Activated B cell treated with CpG ODN at 0.5 μM for 24 hours (primary cell): ENCODE measurements around the gene NMNAT3. TPM values are rescaled to one million over a fixed set of nuclear protein-coding genes. Genes with fewer than 3 reads are reported as not detected.
"Not testable (repeated sequence)": the region's sequence is repeated elsewhere in the genome, so short reads cannot be mapped to it uniquely, and the experiment has no call there.

Source experiments
- ATAC-seq: fragments of 200-7000 bp; cut with Tn5 transposase; one replicate; pipeline ENCODE4 v1.10.0; 2021; ENCODE audit warnings: low read depth, mild to moderate bottlenecking, moderate library complexity
- CTCF ChIA-PET: fragments of 350-600 bp; sonication (Branson Sonifier 250); formaldehyde crosslinking; loops from one replicate; lab custom pipeline; 2021; ENCODE audit warnings: antibody characterized with exemption; lab: Charles Lee
- POLR2A ChIA-PET: fragments of 350-600 bp; sonication (Branson Sonifier 250); formaldehyde crosslinking; loops from one replicate; lab custom pipeline; 2021; ENCODE audit warnings: antibody characterized with exemption; lab: Charles Lee
- DNase-seq: peaks from one replicate; pipeline ENCODE4 v3.0.0; 2022
- H3K27ac Mint-ChIP-seq: one replicate; pipeline ENCODE4 v1.8.0; 2020; ENCODE audit warnings: mixed read lengths
- H3K27me3 Mint-ChIP-seq: one replicate; pipeline ENCODE4 v1.8.0; 2021; ENCODE audit warnings: mixed read lengths
- H3K36me3 Mint-ChIP-seq: one replicate; pipeline ENCODE4 v1.8.0; 2021; ENCODE audit warnings: low read depth, mixed read lengths
- H3K4me1 Mint-ChIP-seq: one replicate; pipeline ENCODE4 v1.8.0; 2021; ENCODE audit warnings: mixed read lengths
- H3K4me3 Mint-ChIP-seq: one replicate; pipeline ENCODE4 v1.8.0; 2020; ENCODE audit warnings: mild to moderate bottlenecking, mixed read lengths
- H3K9me3 Mint-ChIP-seq: one replicate; pipeline ENCODE4 v1.8.0; 2020; ENCODE audit warnings: mixed read lengths
- intact Hi-C: fragments of 100-400 bp; cut with micrococcal nuclease; formaldehyde crosslinking; loops from one replicate; pipeline ENCODE4 v1.15.1; 2024
- total RNA-seq: library from RNA; stranded (reverse); gene quantifications from 2 replicates; pipeline ENCODE4 v1.2.3, GENCODE V29; 2022
- TF ChIP-seq, protein P1 (sequence below): fragments of 200-600 bp; IDR thresholded peaks from one replicate; pipeline ENCODE4 v1.8.0; 2022; ENCODE audit warnings: antibody characterized with exemption, mild to moderate bottlenecking

NMNAT3 gene
- total RNA-seq, 1 donor from 2014 or later: 1.1 TPM

GRCh38 chr3:139608108-139608380 is 69.7 kb downstream of the NMNAT3 start:
- Mint-ChIP-seq H3K4me3 (no peak overlapping the region), H3K36me3 (no peaks in the 10 kb centered on the region), H3K4me1 (no peaks in the 10 kb centered on the region), H3K9me3 (no peaks in the 10 kb centered on the region), H3K27me3 (no peaks in the 10 kb centered on the region), H3K27ac (no peak overlapping the region)
- TF ChIP-seq, protein P1, sequence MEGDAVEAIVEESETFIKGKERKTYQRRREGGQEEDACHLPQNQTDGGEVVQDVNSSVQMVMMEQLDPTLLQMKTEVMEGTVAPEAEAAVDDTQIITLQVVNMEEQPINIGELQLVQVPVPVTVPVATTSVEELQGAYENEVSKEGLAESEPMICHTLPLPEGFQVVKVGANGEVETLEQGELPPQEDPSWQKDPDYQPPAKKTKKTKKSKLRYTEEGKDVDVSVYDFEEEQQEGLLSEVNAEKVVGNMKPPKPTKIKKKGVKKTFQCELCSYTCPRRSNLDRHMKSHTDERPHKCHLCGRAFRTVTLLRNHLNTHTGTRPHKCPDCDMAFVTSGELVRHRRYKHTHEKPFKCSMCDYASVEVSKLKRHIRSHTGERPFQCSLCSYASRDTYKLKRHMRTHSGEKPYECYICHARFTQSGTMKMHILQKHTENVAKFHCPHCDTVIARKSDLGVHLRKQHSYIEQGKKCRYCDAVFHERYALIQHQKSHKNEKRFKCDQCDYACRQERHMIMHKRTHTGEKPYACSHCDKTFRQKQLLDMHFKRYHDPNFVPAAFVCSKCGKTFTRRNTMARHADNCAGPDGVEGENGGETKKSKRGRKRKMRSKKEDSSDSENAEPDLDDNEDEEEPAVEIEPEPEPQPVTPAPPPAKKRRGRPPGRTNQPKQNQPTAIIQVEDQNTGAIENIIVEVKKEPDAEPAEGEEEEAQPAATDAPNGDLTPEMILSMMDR: no peak
- intact Hi-C loops: no loop called here
- CTCF ChIA-PET: no interaction called here
- DNase-seq: no peak
- ATAC-seq: no peak
- POLR2A ChIA-PET: no interaction called here

DNA sequence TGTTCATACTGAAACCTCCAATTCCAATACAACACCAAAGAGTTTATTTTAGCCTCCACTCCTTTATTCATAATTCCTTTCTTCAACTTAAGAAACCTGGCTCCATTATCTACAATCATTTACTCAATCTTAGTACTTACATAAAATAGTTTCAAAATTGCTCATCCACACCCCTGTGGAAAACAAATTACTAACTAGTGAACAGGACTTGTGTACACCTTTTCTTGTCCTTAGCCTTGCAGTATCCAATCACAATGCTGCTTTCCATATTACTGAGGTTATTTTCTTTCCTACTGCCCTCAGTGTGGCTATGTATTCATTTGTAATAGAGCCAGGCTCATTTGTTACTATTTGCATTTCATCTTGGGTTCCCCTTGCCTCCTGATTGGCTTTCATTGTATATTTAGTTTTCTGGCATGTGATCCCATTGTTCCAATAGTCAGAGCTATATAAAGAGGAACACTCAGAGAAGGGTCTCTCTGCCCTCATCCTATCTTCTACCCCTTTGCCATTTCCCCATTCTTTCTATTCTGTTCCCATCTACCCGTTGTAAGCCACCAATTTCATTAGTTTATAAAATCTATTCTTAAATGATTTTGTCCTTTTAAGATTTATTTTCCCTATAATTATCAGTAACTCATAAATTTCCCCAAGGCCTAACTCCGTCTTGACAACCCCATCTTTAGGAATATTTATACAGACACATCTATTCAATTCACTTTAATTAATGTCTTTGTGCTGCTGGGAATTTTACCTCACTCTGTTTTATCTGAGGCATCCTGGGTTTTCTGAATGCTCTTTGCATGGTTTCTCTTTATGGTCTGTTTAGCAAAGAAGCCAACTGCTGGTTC is 70.3 kb downstream of the NMNAT3 start:
- no peak overlapping the region for H3K4me3 Mint-ChIP-seq
- DNase-seq: no peak

DNA sequence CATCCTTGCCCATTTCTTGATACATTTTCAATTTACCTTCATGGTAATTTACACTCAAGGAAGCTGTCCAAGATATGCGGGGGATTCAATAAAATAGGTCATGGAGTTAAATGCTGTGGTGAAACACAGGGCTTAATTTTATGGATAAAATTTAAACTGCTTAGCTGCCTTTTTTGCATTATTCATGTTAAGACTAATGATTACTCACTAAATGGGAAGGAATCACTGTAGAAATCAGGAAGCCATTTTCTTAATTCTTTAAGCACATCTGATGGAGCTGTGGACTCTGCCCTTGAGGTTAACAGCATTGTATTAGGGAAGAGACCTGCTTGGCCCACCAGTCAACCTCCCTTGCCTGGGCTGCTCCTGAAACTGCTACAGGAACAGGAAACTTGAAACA is 75.8 kb downstream of the NMNAT3 start:
- DNase-seq (no peak), ATAC-seq (no peak)
- Mint-ChIP-seq H3K27ac (no peak overlapping the region), H3K36me3 (no peaks in the 10 kb centered on the region), H3K9me3 (no peaks in the 10 kb centered on the region), H3K4me3 (no peak overlapping the region), H3K27me3 (no peaks in the 10 kb centered on the region), H3K4me1 (no peaks in the 10 kb centered on the region)
- intact Hi-C loops: no loop called here
- TF ChIP-seq, protein P1: no peak
- CTCF ChIA-PET: no interaction called here
- POLR2A ChIA-PET: no interaction called here

More for the DNA sequence above, 70.3 kb downstream of the NMNAT3 start:
- intact Hi-C loops: no loop called here
- ChIA-PET CTCF (no interaction called here), POLR2A (no interaction called here)
- no peak overlapping the region for H3K27ac Mint-ChIP-seq
- TF ChIP-seq, protein P1: no peak
- H3K27me3 Mint-ChIP-seq: no peaks in the 10 kb centered on the region
- ATAC-seq: no peak
- no peaks in the 10 kb centered on the region for H3K9me3 Mint-ChIP-seq
- H3K4me1 Mint-ChIP-seq: no peaks in the 10 kb centered on the region
- H3K36me3 Mint-ChIP-seq: no peaks in the 10 kb centered on the region

GRCh38 chr3:139601191-139601961 is 76.4 kb downstream of the NMNAT3 start:
- Mint-ChIP-seq H3K27me3 (no peaks in the 10 kb centered on the region), H3K4me3 (no peak overlapping the region), H3K9me3 (no peaks in the 10 kb centered on the region), H3K36me3 (no peaks in the 10 kb centered on the region), H3K27ac (no peak overlapping the region), H3K4me1 (no peaks in the 10 kb centered on the region)
- TF ChIP-seq, protein P1: no peak
- ChIA-PET POLR2A (no interaction called here), CTCF (no interaction called here)
- ATAC-seq (no peak), DNase-seq (no peak)
- intact Hi-C loops: no loop called here

GRCh38 chr3:139597947-139598346 is 79.8 kb downstream of the NMNAT3 start:
- POLR2A ChIA-PET: no interaction called here
- Mint-ChIP-seq H3K27ac (no peak overlapping the region), H3K4me3 (no peak overlapping the region), H3K4me1 (no peaks in the 10 kb centered on the region), H3K9me3 (no peaks in the 10 kb centered on the region), H3K27me3 (no peaks in the 10 kb centered on the region), H3K36me3 (no peaks in the 10 kb centered on the region)
- CTCF ChIA-PET: no interaction called here
- ATAC-seq (no peak), DNase-seq (no peak)
- intact Hi-C loops: no loop called here
- TF ChIP-seq, protein P1: no peak

GRCh38 chr3:139591186-139591585 is 86.6 kb downstream of the NMNAT3 start:
- H3K27me3 Mint-ChIP-seq, CTCF ChIA-PET, H3K36me3 Mint-ChIP-seq, H3K4me3 Mint-ChIP-seq, H3K4me1 Mint-ChIP-seq, DNase-seq, intact Hi-C loops, H3K9me3 Mint-ChIP-seq, ATAC-seq, POLR2A ChIA-PET, H3K27ac Mint-ChIP-seq: not testable (repeated sequence)
